Thoracic aorta (tissue), 2 donors: ENCODE results near the gene INPP5A. TPM values are rescaled to one million over a fixed set of nuclear protein-coding genes. Genes with fewer than 3 reads are reported as not detected.

Source experiments
- ATAC-seq: fragments of 150-250 bp; one replicate; pipeline ENCODE4 v1.8.0; 2017; ENCODE audit warnings: low read depth; ENCODE audit not compliant: insufficient number of reproducible peaks, low FRiP score
- DNase-seq: peaks from one replicate; pipeline ENCODE4 v3.0.0-alpha.2; 2020; ENCODE audit warnings: low spot score
- H3K27ac ChIP-seq, 2 donors: fragments of 200-600 bp; sonication (generic); 1 replicate in 1 of 2; 2 replicates in 1 of 2; pipeline ENCODE4 v1.5.1; 2016; ENCODE audit warnings: mild to moderate bottlenecking in 2 of 2, moderate library complexity in 2 of 2
- H3K27me3 ChIP-seq: fragments of 200-600 bp; sonication (generic); replicated peaks from 2 replicates; pipeline ENCODE4 v1.6.0; 2016; ENCODE audit warnings: mild to moderate bottlenecking; ENCODE audit not compliant: insufficient read depth
- H3K36me3 ChIP-seq: fragments of 200-600 bp; sonication (generic); one replicate; pipeline ENCODE4 v1.5.1; 2016
- H3K4me1 ChIP-seq, 2 donors: fragments of 200-600 bp; sonication (generic); 1 replicate in 1 of 2; 2 replicates in 1 of 2; pipeline versions ENCODE4 v1.5.1 to v1.6.0; 2016; ENCODE audit warnings: low read depth in 2 of 2, mild to moderate bottlenecking in 1 of 2; ENCODE audit not compliant: control insufficient read depth in 1 of 2
- H3K4me3 ChIP-seq: fragments of 200-600 bp; sonication (generic); 2 replicates; pipeline ENCODE4 v1.5.1; 2016; ENCODE audit warnings: mild to moderate bottlenecking
- H3K9me3 ChIP-seq: fragments of 200-600 bp; sonication (generic); 2 replicates; pipeline ENCODE4 v1.5.1; 2016
- CTCF ChIP-seq: fragments of 200-600 bp; sonication (generic); IDR thresholded peaks from one replicate; pipeline ENCODE4 v1.5.1; 2019; ENCODE audit warnings: antibody characterized with exemption
- total RNA-seq, 2 donors: library from RNA; depleted of rRNA; stranded (reverse); fragments of >200 nt; gene quantifications; one replicate each; pipeline versions ENCODE4 v1.1.0 to v1.2.3, GENCODE V29; 2016

Gene INPP5A
- total RNA-seq, 2 donors from 2014 or later, result 120 to 142 TPM

DNA sequence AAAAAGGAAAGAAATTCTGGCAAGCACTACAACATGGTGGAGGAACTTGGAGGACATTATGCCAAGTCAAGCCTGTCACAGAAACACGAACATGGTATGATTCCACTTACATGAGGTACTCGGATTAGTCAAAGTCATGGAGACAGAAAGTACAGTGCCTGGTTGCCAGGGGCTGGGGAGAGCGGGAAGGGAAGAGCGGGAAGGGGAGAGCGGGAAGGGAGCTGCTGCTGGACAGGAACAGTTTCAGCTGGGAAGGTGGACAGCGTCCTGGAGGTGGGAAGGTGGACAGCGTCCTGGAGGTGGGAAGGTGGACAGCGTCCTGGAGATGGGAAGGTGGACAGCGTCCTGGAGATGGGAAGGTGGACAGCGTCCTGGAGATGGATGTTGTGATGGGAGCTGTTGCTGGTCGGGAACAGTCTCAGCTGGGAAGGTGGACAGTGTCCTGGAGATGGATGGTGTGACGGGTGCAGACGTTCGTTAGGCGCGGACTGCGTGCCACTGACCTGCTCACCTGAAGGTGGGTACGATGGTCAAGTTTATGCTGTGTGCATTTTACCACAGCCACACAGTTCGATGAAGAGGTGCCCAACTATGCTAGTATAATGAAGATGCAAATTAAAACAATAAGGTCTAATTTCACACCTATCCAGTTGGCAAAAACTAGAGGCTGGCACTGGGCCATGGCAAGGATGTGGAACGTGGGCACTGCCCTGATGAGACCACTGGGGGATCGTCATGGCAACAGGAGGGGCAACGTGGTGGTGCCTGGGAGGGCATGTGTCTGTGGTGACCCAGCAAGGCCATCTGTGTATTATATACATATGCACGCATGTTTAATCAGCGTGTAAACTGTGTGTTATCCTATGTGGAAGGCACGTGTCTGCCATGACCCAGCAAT, 144.5 kb downstream of the INPP5A start:
- DNase-seq, result no peak
- Histone ChIP-seq H3K27ac (no peak overlapping the region), H3K27me3 (no peaks in the 10 kb centered on the region), H3K4me1 (peaks cover 5 to 43% of the 10 kb centered on the region in 2 donors), H3K4me3 (no peak overlapping the region), H3K9me3 (no peaks in the 10 kb centered on the region), H3K36me3 (no peaks in the 10 kb centered on the region)
- no peak for ATAC-seq
- no peak for TF ChIP-seq CTCF

GRCh38 chr10:132684164-132684891, 146.7 kb downstream of the INPP5A start:
- Histone ChIP-seq H3K27me3 (no peaks in the 10 kb centered on the region), H3K4me3 (no peak overlapping the region), H3K9me3 (no peaks in the 10 kb centered on the region), H3K4me1 (peaks cover 5 to 32% of the 10 kb centered on the region in 2 donors), H3K27ac (peak overlapping the region; percentile 45 to 46), H3K36me3 (no peaks in the 10 kb centered on the region)
- DNase-seq, result no peak
- ATAC-seq, result no peak
- no peak for TF ChIP-seq CTCF

- Histone ChIP-seq H3K36me3 (no peaks in the 10 kb centered on the region), H3K9me3 (no peaks in the 10 kb centered on the region), H3K27me3 (no peaks in the 10 kb centered on the region), H3K27ac (peak overlapping the region; percentile 30 to 46), H3K4me3 (peak overlapping the region; percentile 47), H3K4me1 (peaks cover 5 to 22% of the 10 kb centered on the region in 2 donors)
- peak; percentile 30 for DNase-seq
- no peak for TF ChIP-seq CTCF
- ATAC-seq, result no peak
Measured at GRCh38 chr10:132685101-132685891, 147.7 kb downstream of the INPP5A start.

GRCh38 chr10:132685921-132686680, 148.5 kb downstream of the INPP5A start:
- H3K36me3 ChIP-seq, result peaks cover 7% of the 10 kb centered on the region
- no peaks in the 10 kb centered on the region for H3K27me3 ChIP-seq
- H3K27ac ChIP-seq, result no peak overlapping the region
- no peak overlapping the region for H3K4me3 ChIP-seq
- no peak for TF ChIP-seq CTCF
- ATAC-seq (no peak), DNase-seq (no peak)
- no peaks in the 10 kb centered on the region for H3K9me3 ChIP-seq
- peaks cover 5 to 22% of the 10 kb centered on the region in 2 donors for H3K4me1 ChIP-seq
